Aorta (tissue), 5 donors: ENCODE measurements around the gene PPFIA3. TPM values are rescaled to one million over a fixed set of nuclear protein-coding genes. Genes with fewer than 3 reads are reported as not detected.
"Not testable (repeated sequence)": the region's sequence is repeated elsewhere in the genome, so short reads cannot be mapped to it uniquely, and the experiment has no call there.

Experiments used
- ATAC-seq: fragments of 200-7000 bp; cut with Tn5 transposase; one replicate; pipeline ENCODE4 v1.9.1; 2022; ENCODE audit warnings: moderate library complexity; ENCODE audit not compliant: low FRiP score
- DNase-seq, 2 donors: peaks; one replicate each; pipeline ENCODE4 v3.0.0-alpha.2; 2020
- H3K27ac ChIP-seq, 2 donors: one replicate each; pipeline ENCODE4 v1.5.1; 2013; ENCODE audit warnings: low read length in 2 of 2, mild to moderate bottlenecking in 2 of 2, moderate library complexity in 2 of 2, control low read depth in 1 of 2, inconsistent platforms in 1 of 2, low read depth in 1 of 2
- H3K27me3 ChIP-seq, 2 donors: one replicate each; pipeline ENCODE4 v1.6.1; 2013; ENCODE audit warnings: control low read depth in 1 of 2, low read length in 1 of 2, mild to moderate bottlenecking in 1 of 2, moderate library complexity in 1 of 2; ENCODE audit not compliant: insufficient read depth in 2 of 2, control insufficient read depth in 1 of 2
- H3K36me3 ChIP-seq, 2 donors: one replicate each; pipeline ENCODE4 v1.6.1; 2013; ENCODE audit warnings: control low read depth in 1 of 2, low read length in 1 of 2, mild to moderate bottlenecking in 1 of 2; ENCODE audit not compliant: insufficient read depth in 2 of 2, control insufficient read depth in 1 of 2
- H3K4me1 ChIP-seq, 2 donors: one replicate each; pipeline ENCODE4 v1.6.1; 2013; ENCODE audit warnings: low read length in 2 of 2, control low read depth in 1 of 2, mild to moderate bottlenecking in 1 of 2, moderate library complexity in 1 of 2; ENCODE audit not compliant: insufficient read depth in 2 of 2, control insufficient read depth in 1 of 2
- H3K4me3 ChIP-seq, 2 donors: one replicate each; pipeline ENCODE4 v1.5.1; 2013; ENCODE audit warnings: low read length in 2 of 2, control low read depth in 1 of 2, mild to moderate bottlenecking in 1 of 2
- H3K9me3 ChIP-seq: one replicate; pipeline ENCODE4 v1.6.1; 2013; ENCODE audit warnings: mild to moderate bottlenecking, low read length; ENCODE audit not compliant: control insufficient read depth
- WGBS, 2 donors: extraction: QIAGEN DNeasy Blood & Tissue Kit; methylation state at CpG; one replicate each; pipeline ENCODE4 v1.1.7; 2013; 5-methylcytosine and 5-hydroxymethylcytosine counted together
- intact Hi-C, 2 donors: fragments of 100-400 bp; cut with DNase I; formaldehyde crosslinking; loops; one replicate each; pipeline versions ENCODE4 v1.14.2 to v1.15.0; 2022
- polyA plus RNA-seq, 2 donors: library from polyadenylated mRNA; stranded (reverse); fragments of 200-250 nt; gene quantifications; one replicate each; pipeline ENCODE4 v1.2.3, GENCODE V29; 2013
- total RNA-seq, 2 donors: library from RNA; stranded (reverse); fragmentation: NEBNext Ultra II Directional; extraction: Animal tissue kit (Norgen Biotek cat#: 25700); gene quantifications; one replicate each; pipeline ENCODE4 v1.2.1, GENCODE V29; 2021
- donor health status: healthy with polysubstance abuse.
- donor health status: Bipolar disorder and iron deficiency.
- donor health status: DM: no; HTN: no; CAD: no.
- donor health status: DM: no; HTN: no; CAD: no.
- donor health status: DM: yes; HTN: yes; CAD: no.

PPFIA3 gene
- total and polyA plus RNA-seq, 4 donors: 2.0 to 8.0 (median 4.2) TPM

DNA sequence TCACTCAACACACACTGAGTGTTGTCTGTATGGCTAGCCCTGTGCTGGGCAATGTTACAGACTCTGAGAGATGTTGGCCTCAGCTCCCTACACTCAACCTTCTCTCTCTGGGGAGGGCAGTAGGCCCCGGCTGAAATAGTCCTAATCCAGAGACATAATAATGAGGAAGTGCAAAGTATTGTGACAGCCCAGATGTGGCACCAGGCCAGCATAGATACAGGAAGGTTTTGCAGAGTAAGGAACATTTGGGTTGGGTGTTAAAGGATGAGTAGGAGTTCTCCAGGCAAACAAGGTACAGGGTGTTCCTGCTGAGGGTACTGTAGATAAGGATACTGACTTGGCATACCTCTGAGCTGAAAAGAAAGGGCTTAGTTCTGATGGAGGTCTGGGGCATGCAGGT, 2.8 kb upstream of the PPFIA3 start:
- intact Hi-C loops: loop anchor here in 1 of 2 donors (5.0 kb wide), 1 partner anchor 36 kb away; no protein-coding TSS in a partner anchor
- H3K4me1 ChIP-seq: peaks cover 0 to 2% of the 10 kb centered on the region in 2 donors
- H3K9me3 ChIP-seq: no peaks in the 10 kb centered on the region
- no peaks in the 10 kb centered on the region for H3K27me3 ChIP-seq
- peak in 1 of 2 donors; percentile 67 for DNase-seq
- H3K4me3 ChIP-seq: no peak overlapping the region
- ATAC-seq: no peak
- H3K36me3 ChIP-seq: no peaks in the 10 kb centered on the region
- no peak overlapping the region for H3K27ac ChIP-seq
- WGBS, 2 donors: 54 to 68% methylated on average over 1 of the region's 1 CpG

- ATAC-seq (no peak), DNase-seq (peak in 1 of 2 donors; percentile 61)
- Histone ChIP-seq H3K9me3 (no peaks in the 10 kb centered on the region), H3K4me1 (peaks cover 0 to 2% of the 10 kb centered on the region in 2 donors), H3K27me3 (no peaks in the 10 kb centered on the region), H3K27ac (peak overlapping the region in 1 of 2 donors; percentile 91), H3K4me3 (peak overlapping the region in 1 of 2 donors; percentile 34), H3K36me3 (no peaks in the 10 kb centered on the region)
- intact Hi-C loops: loop anchor here (2.0 to 5.0 kb wide), 2 partner anchors 33 to 34 kb away; no protein-coding TSS in a partner anchor
- 64 to 65% methylated on average over 26 of the region's 26 CpGs for WGBS, 2 donors
Measured at GRCh38 chr19:49117677-49118564, 1.4 kb upstream of the PPFIA3 start.

DNA sequence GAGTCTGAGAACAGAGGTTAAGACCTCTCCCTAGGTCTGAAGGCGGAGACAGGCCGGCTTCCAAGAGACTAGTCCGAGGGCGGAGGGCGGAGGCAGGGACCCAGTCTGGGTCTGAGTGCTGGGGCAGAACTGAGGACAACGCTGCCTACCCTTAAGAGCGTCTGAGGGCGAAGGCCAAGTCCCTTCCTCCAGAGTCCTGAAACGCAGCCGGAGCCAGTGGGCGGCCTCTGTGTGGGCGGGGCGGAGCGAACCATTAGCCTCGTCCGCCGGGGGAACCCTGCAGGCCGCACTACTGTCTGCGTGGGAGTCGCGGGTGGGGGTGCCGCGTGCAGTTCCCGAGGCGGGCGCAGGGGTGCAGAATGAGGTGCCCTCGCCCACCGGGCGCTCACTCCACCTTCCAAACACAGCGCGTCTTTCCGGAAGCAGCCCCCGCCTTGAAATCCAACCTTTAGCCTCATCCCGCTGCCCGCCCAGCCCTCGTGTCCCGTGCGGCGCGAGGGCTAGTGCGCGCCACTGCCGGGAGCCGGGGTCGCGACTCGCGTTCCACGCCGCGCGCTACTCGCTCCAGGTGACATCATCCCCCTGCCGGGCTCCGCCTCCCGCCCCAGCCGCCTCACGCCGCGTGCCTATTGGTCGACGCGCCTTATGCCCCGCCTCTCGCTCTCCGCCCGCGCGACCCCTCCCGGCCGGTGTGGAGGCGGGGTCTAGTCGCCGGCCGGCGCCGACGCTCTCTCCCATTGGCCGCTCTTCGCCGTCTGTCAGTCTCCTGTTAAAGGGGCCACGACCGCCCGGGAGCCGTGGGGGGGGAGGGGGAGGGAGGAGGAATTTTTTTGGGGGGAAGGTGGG, 556 bp upstream of the PPFIA3 start, which contains the start of gene C19orf73:
Gene C19orf73, minus strand, starts transcription at position 579 of the 846 bp plus-strand sequence. Its CDS starts 121 bp downstream, at position 458.
- Histone ChIP-seq H3K9me3 (no peaks in the 10 kb centered on the region), H3K36me3 (no peaks in the 10 kb centered on the region), H3K4me3 (peak within 1 kb of the TSS; percentile 34 to 45), H3K27me3 (no peaks in the 10 kb centered on the region), H3K4me1 (peaks cover 0 to under 1% of the 10 kb centered on the region in 2 donors), H3K27ac (peak within 1 kb of the TSS; percentile 23 to 91)
- peak; percentile 97 to 98 for DNase-seq
- WGBS, 2 donors: 1% methylated on average over 74 to 85 of the region's 85 CpGs
- intact Hi-C loops: loop anchor here (2.0 to 5.0 kb wide), 2 partner anchors 32 to 34 kb away; no protein-coding TSS in a partner anchor
- ATAC-seq: peak; percentile 94

DNA sequence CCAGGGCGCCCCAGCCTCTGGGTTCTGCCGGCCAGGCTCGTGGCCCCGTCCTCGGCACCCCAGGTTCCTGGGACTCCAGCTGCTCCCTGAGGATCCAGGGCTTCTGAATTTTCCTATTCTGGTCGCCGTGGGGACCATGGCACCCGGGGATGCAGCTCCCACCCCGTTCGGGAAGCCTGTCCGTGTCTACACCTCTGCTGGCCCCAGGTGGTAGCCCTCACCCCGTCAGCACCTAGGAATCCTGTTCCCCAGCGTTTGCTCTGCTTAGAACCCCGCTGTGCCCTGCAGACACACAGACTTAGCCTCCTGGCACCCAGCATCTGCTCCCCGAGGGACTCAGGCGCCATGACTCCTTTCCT, 960 bp downstream of the PPFIA3 start:
- DNase-seq: no peak
- no peak overlapping the region for H3K27ac ChIP-seq

DNA sequence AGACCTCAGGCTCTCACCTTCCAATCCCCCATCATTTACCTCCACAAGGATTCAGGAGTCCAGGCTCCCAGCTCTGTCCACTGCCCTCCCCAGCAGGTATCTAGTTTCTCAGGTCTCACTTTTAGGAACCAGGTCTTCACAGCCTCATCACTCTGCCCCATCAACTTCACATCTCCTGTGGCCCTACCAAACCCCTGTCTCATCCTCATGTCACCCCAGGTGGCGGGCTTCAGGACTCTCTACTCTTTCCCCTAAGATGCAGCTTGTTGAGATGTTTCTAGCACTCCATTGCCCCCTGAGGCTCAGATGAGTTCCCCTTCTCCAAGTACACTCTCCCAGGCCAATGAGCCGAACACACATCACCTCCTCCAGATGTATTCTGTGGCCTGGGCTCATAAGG, 1.5 kb downstream of the PPFIA3 start:
- intact Hi-C loops: no loop called here
- Histone ChIP-seq H3K9me3 (no peaks in the 10 kb centered on the region), H3K27me3 (no peaks in the 10 kb centered on the region), H3K4me1 (no peaks in the 10 kb centered on the region), H3K36me3 (no peaks in the 10 kb centered on the region), H3K4me3 (no peak overlapping the region), H3K27ac (no peak overlapping the region)
- 90 to 96% methylated on average over 2 of the region's 2 CpGs for WGBS, 2 donors
- DNase-seq: no peak
- ATAC-seq: no peak

More for the DNA sequence above, 960 bp downstream of the PPFIA3 start:
- no peaks in the 10 kb centered on the region for H3K36me3 ChIP-seq
- H3K4me1 ChIP-seq: no peaks in the 10 kb centered on the region
- 11 to 17% methylated on average over 15 to 16 of the region's 16 CpGs for WGBS, 2 donors
- no peak overlapping the region for H3K4me3 ChIP-seq
- no peaks in the 10 kb centered on the region for H3K27me3 ChIP-seq
- ATAC-seq: no peak
- no peaks in the 10 kb centered on the region for H3K9me3 ChIP-seq
- intact Hi-C loops: no loop called here

DNA sequence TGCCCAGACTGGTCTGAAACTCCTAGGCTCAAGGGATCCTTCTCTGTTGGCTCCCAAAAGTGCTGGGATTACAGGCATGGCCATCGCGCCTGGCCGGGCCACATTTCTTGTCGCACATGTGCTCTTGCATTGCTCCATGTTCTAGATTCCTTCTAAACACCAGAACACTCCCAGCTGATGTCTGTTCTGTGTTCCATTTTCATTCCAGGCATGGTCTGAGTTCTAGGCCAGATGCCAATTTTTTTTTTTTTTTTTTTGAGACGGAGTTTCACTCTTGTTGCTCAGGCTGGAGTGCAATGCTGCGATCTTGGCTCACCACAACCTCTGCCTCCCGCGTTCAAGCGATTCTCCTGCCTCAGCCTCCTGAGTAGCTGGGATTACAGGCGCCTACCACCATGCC, 2.5 kb downstream of the PPFIA3 start:
- H3K4me3 ChIP-seq, H3K9me3 ChIP-seq, H3K36me3 ChIP-seq, H3K27ac ChIP-seq, H3K4me1 ChIP-seq, DNase-seq, intact Hi-C loops, ATAC-seq, H3K27me3 ChIP-seq: not testable (repeated sequence)
- WGBS, 2 donors: 68 to 77% methylated on average over 10 of the region's 10 CpGs

GRCh38 chr19:49123285-49123684, 3.9 kb downstream of the PPFIA3 start:
- H3K9me3 ChIP-seq, DNase-seq, H3K4me3 ChIP-seq, ATAC-seq, H3K27ac ChIP-seq, H3K36me3 ChIP-seq, intact Hi-C loops, H3K4me1 ChIP-seq, H3K27me3 ChIP-seq: not testable (repeated sequence)
- WGBS, 2 donors: 91 to 93% methylated on average over 11 of the region's 11 CpGs

DNA sequence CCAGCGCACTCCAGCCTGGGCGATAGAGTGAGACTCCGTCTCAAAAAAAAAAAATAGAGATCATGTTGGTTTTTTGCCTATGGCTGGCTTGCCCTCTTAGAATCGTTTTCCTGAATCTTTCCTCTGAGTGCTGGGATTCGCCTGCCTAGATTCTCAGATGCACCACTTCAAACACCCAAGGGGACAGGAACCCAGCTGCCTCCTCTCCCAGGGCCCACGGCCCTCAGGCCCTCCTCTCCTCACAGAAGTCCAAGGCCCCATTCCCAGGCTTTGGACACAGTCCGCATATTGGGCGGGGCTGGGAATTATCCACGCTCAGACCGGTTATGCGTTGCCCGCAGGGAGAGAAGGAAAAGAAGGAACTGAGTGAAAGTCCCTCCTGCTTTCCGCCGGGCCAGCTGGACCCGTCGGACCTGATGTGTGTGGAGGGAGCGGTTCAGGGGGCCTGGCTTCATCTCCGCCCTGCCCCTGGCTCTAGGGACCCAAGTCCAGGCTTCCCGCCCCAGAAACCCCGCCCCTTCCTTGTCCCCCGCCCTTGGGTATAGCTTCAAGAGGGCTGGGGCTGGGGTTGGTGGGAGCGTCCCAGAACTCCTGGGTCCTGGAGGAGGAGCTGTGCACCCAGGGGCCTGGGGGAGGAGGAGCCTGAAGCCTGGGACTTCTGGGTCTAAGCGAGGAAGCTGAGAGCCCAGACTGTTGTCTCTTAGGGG, 5.8 kb downstream of the PPFIA3 start:
- Histone ChIP-seq H3K4me1 (no peaks in the 10 kb centered on the region), H3K36me3 (no peaks in the 10 kb centered on the region), H3K27me3 (no peaks in the 10 kb centered on the region), H3K27ac (no peak overlapping the region), H3K9me3 (no peaks in the 10 kb centered on the region), H3K4me3 (no peak overlapping the region)
- no peak for ATAC-seq
- intact Hi-C loops: no loop called here
- DNase-seq: no peak
- WGBS, 2 donors: 27 to 34% methylated on average over 22 to 23 of the region's 23 CpGs
